ENCODE results near the gene ASPHD1. TPM values are rescaled to one million over a fixed set of nuclear protein-coding genes. Genes with fewer than 3 reads are reported as not detected.

The ASPHD1 gene
- total RNA-seq, 2 donors from 2014 or later = 4.7 to 8.2 TPM

GRCh38 chr16:29920288-29921033, 20.2 kb downstream of the ASPHD1 start:
- TF ChIP-seq CTCF (IDR thresholded peaks at IDR 0.05) (no peak), POLR2A (IDR thresholded peaks at IDR 0.05) (no peak)
- DNase-seq (no peak), ATAC-seq (no peak)
- Histone ChIP-seq H3K36me3 (replicated peaks in 1 of 2; ENCODE audit: insufficient read depth in 1 of 2, low read depth in 2 of 2) (peaks cover 0 to 8% of the 10 kb centered on the region in 2 donors), H3K27me3 (no peaks in the 10 kb centered on the region), H3K4me3 (no peak overlapping the region), H3K4me1 (peaks cover 12% of the 10 kb centered on the region), H3K9me3 (no peaks in the 10 kb centered on the region), H3K27ac (no peak overlapping the region)
- 72 to 78% methylated on average over 6 of the region's 6 CpGs for WGBS, 2 donors
- intact Hi-C loops (cut with DNase I) = no loop called here

- peaks cover 0 to 8% of the 10 kb centered on the region in 2 donors for H3K36me3 ChIP-seq (replicated peaks in 1 of 2; ENCODE audit: insufficient read depth in 1 of 2, low read depth in 2 of 2)
- peaks cover 12% of the 10 kb centered on the region for H3K4me1 ChIP-seq
- 90 to 94% methylated on average over 3 of the region's 3 CpGs for WGBS, 2 donors
- no peak for TF ChIP-seq POLR2A (IDR thresholded peaks at IDR 0.05)
- TF ChIP-seq CTCF (IDR thresholded peaks at IDR 0.05) = no peak
- H3K9me3 ChIP-seq = no peaks in the 10 kb centered on the region
- no peaks in the 10 kb centered on the region for H3K27me3 ChIP-seq
- DNase-seq (no peak), ATAC-seq (no peak)
- H3K4me3 ChIP-seq = no peak overlapping the region
- H3K27ac ChIP-seq = no peak overlapping the region
- intact Hi-C loops (cut with DNase I) = no loop called here
Observed at GRCh38 chr16:29921034-29921385, 20.7 kb downstream of the ASPHD1 start.

GRCh38 chr16:29922326-29922725, 22.0 kb downstream of the ASPHD1 start:
- Histone ChIP-seq H3K27me3 (no peaks in the 10 kb centered on the region), H3K4me3 (no peak overlapping the region), H3K9me3 (no peaks in the 10 kb centered on the region), H3K36me3 (replicated peaks in 1 of 2; ENCODE audit: insufficient read depth in 1 of 2, low read depth in 2 of 2) (peaks cover 0 to 8% of the 10 kb centered on the region in 2 donors), H3K27ac (no peak overlapping the region), H3K4me1 (peaks cover 23% of the 10 kb centered on the region)
- WGBS, 2 donors = 83 to 85% methylated on average over 2 of the region's 2 CpGs
- no peak for ATAC-seq
- no peak for TF ChIP-seq POLR2A (IDR thresholded peaks at IDR 0.05)
- no peak for TF ChIP-seq CTCF (IDR thresholded peaks at IDR 0.05)
- intact Hi-C loops (cut with DNase I) = no loop called here
- DNase-seq = no peak

- DNase-seq (no peak), ATAC-seq (no peak)
- Histone ChIP-seq H3K36me3 (replicated peaks in 1 of 2; ENCODE audit: insufficient read depth in 1 of 2, low read depth in 2 of 2) (peaks cover 0 to 8% of the 10 kb centered on the region in 2 donors), H3K9me3 (no peaks in the 10 kb centered on the region), H3K4me1 (peaks cover 23% of the 10 kb centered on the region), H3K27me3 (no peaks in the 10 kb centered on the region), H3K27ac (no peak overlapping the region), H3K4me3 (no peak overlapping the region)
- WGBS, 2 donors = 91 to 92% methylated on average over 2 to 12 of the region's 12 CpGs
- no peak for TF ChIP-seq CTCF (IDR thresholded peaks at IDR 0.05)
- no peak for TF ChIP-seq POLR2A (IDR thresholded peaks at IDR 0.05)
- intact Hi-C loops (cut with DNase I) = no loop called here
Observed at GRCh38 chr16:29922986-29923501, 22.8 kb downstream of the ASPHD1 start.
